Panc1 (cell line): ENCODE results near the gene GRIK1. TPM values are rescaled to one million over a fixed set of nuclear protein-coding genes. Genes with fewer than 3 reads are reported as not detected.

Experiments
- ATAC-seq: fragments of 200-7000 bp; cut with Tn5 transposase; 2 replicates; pipeline ENCODE4 v1.9.1; 2020; ENCODE audit warnings: mild to moderate bottlenecking, moderate library complexity
- BruUV-seq: library from RNA; stranded (reverse); fragments of 400-500 nt; replicated peaks from 2 replicates; lab custom pipeline; 2021; lab: Mats Ljungman, UMichigan
- CTCF ChIA-PET: fragments of 300-600 bp; sonication (Branson Sonifier 250); formaldehyde crosslinking; loops from one replicate; lab custom pipeline; 2022; ENCODE audit warnings: antibody characterized with exemption; lab: Charles Lee
- POLR2A ChIA-PET: fragments of 300-600 bp; sonication (Branson Sonifier 250); formaldehyde crosslinking; loops from one replicate; lab custom pipeline; 2022; ENCODE audit warnings: antibody characterized with exemption; lab: Charles Lee
- DNase-seq: peaks from one replicate; pipeline ENCODE4 v3.0.0-alpha.2; 2010; ENCODE audit warnings: low read depth, low spot score
- H3K27ac ChIP-seq: 2 replicates; pipeline ENCODE4 v1.5.1; 2011; ENCODE audit warnings: mild to moderate bottlenecking, low read length, inconsistent platforms
- H3K27me3 ChIP-seq: fragments of 200-500 bp; sonication (Bioruptor generic); 2 replicates; pipeline ENCODE4 v1.6.0; 2014; ENCODE audit warnings: low read length, inconsistent platforms; ENCODE audit not compliant: control insufficient read depth, insufficient read depth
- H3K36me3 ChIP-seq: fragments of 200-500 bp; sonication (Bioruptor generic); 2 replicates; pipeline ENCODE4 v1.5.1; 2014; ENCODE audit warnings: inconsistent platforms, mild to moderate bottlenecking, low read length, moderate library complexity; ENCODE audit not compliant: control insufficient read depth, insufficient read depth
- H3K4me1 ChIP-seq: 2 replicates; pipeline ENCODE4 v1.5.1; 2011; ENCODE audit warnings: inconsistent platforms, mild to moderate bottlenecking, low read length, moderate library complexity; ENCODE audit not compliant: control insufficient read depth, insufficient read depth
- H3K4me3 ChIP-seq, 2 experiments: 2 replicates each; pipeline ENCODE4 v1.5.1; 2011 to 2012; ENCODE audit warnings: low read depth in 2 of 2, low read length in 2 of 2, mild to moderate bottlenecking in 2 of 2, inconsistent platforms in 1 of 2, moderate library complexity in 1 of 2
- H3K9me3 ChIP-seq: fragments of 200-500 bp; sonication (Bioruptor generic); 2 replicates; pipeline ENCODE4 v1.5.1; 2014; ENCODE audit warnings: low read depth, mild to moderate bottlenecking, inconsistent platforms, low read length, moderate library complexity; ENCODE audit not compliant: control insufficient read depth, insufficient read depth
- CTCF ChIP-seq: fragments of 450-650 bp; IDR thresholded peaks from 2 replicates; pipeline ENCODE4 v1.5.1; 2017; ENCODE audit warnings: mild to moderate bottlenecking
- POLR2AphosphoS5 ChIP-seq: IDR thresholded peaks from 2 replicates; pipeline ENCODE4 v1.6.1; 2012; ENCODE audit warnings: mild to moderate bottlenecking, low read depth, low read length, moderate library complexity
- REST ChIP-seq, 2 experiments: IDR thresholded peaks; 2 replicates each; pipeline ENCODE4 v1.6.1; 2011 to 2012; ENCODE audit warnings: low read depth in 2 of 2, control low read depth in 1 of 2, low read length in 1 of 2, mild to moderate bottlenecking in 1 of 2, moderate library complexity in 1 of 2; ENCODE audit not compliant: insufficient read depth in 1 of 2
- SIN3A ChIP-seq: IDR thresholded peaks from 2 replicates; pipeline ENCODE4 v1.6.1; 2012; ENCODE audit warnings: low read depth, mild to moderate bottlenecking, low read length, moderate library complexity, borderline replicate concordance; ENCODE audit not compliant: insufficient read depth
- TCF7L2 ChIP-seq: IDR thresholded peaks from 2 replicates; pipeline ENCODE4 v1.6.1; 2011; ENCODE audit warnings: mild to moderate bottlenecking, low read depth, low read length, inconsistent platforms
- in situ Hi-C: cut with HindIII; loops from 2 replicates; pipeline ENCODE4 v1.10.0; 2016; ENCODE audit warnings: low sequenced_read_pairs, low pct_unique_long_range_greater_than_20kb
- intact Hi-C: fragments of 100-400 bp; cut with micrococcal nuclease; formaldehyde crosslinking; loops from one replicate; pipeline ENCODE4 v1.10.0; 2022; ENCODE audit not compliant: unreplicated experiment
- total RNA-seq: library from RNA; stranded (reverse); gene quantifications from one replicate; pipeline ENCODE4 v1.2.1, GENCODE V29; 2021; ENCODE audit not compliant: unreplicated experiment

GRIK1 gene
- total RNA-seq, 1 experiment from 2014 or later = not detected

GRCh38 chr21:29555601-29556000 is 384.2 kb downstream of the GRIK1 start:
- Histone ChIP-seq H3K36me3 (no peaks in the 10 kb centered on the region), H3K4me1 (no peaks in the 10 kb centered on the region), H3K9me3 (no peaks in the 10 kb centered on the region), H3K4me3 (no peak overlapping the region), H3K27me3 (no peaks in the 10 kb centered on the region), H3K27ac (no peak overlapping the region)
- no TSS peak for BruUV-seq
- POLR2A ChIA-PET = no interaction called here
- TF ChIP-seq REST (IDR thresholded peaks at IDR 0.05; ENCODE audit: insufficient read depth in 1 of 2, low read depth in 2 of 2, low read length in 1 of 2) = no peak
- no peak for TF ChIP-seq TCF7L2
- TF ChIP-seq CTCF = no peak
- no peak for TF ChIP-seq POLR2AphosphoS5
- no peak for TF ChIP-seq SIN3A
- no peak for DNase-seq
- no peak for ATAC-seq
- intact Hi-C loops = no loop called here
- CTCF ChIA-PET = interaction anchor here (0.6 kb wide), 1 partner anchor 184 kb away, joined by 3 read pairs; no protein-coding TSS in a partner anchor
- in situ Hi-C loops = no loop called here

- DNase-seq (no peak), ATAC-seq (no peak)
- ChIA-PET POLR2A (no interaction called here), CTCF (no interaction called here)
- Histone ChIP-seq H3K27ac (no peak overlapping the region), H3K36me3 (no peaks in the 10 kb centered on the region), H3K4me1 (no peaks in the 10 kb centered on the region), H3K27me3 (no peaks in the 10 kb centered on the region), H3K4me3 (no peak overlapping the region), H3K9me3 (no peaks in the 10 kb centered on the region)
- intact Hi-C loops = no loop called here
- TF ChIP-seq REST (IDR thresholded peaks at IDR 0.05; ENCODE audit: insufficient read depth in 1 of 2, low read depth in 2 of 2, low read length in 1 of 2) = no peak
- TF ChIP-seq POLR2AphosphoS5 = no peak
- TF ChIP-seq CTCF = no peak
- in situ Hi-C loops = no loop called here
- BruUV-seq = no TSS peak
These were observed 389.6 kb downstream of the GRIK1 start for GRCh38 chr21:29550205-29550604.
